ENCODE measurements around the gene ABHD2.
"Not testable (repeated sequence)": the region's sequence is repeated elsewhere in the genome, so short reads cannot be mapped to it uniquely, and the experiment has no call there.

The ABHD2 gene

GRCh38 chr15:89243046-89243690 lies 154.9 kb downstream of the ABHD2 start:
- DNase-seq: no peak

- DNase-seq: peak; percentile 86 to 93
Measured at GRCh38 chr15:89243691-89244573, 155.7 kb downstream of the ABHD2 start, which contains the start of gene FANCI. FANCI (plus strand) TSS chr15:89243979; CDS start chr15:89247648, 3,669 bp downstream.

GRCh38 chr15:89244574-89244903 lies 156.3 kb downstream of the ABHD2 start:
- DNase-seq: no peak

DNA sequence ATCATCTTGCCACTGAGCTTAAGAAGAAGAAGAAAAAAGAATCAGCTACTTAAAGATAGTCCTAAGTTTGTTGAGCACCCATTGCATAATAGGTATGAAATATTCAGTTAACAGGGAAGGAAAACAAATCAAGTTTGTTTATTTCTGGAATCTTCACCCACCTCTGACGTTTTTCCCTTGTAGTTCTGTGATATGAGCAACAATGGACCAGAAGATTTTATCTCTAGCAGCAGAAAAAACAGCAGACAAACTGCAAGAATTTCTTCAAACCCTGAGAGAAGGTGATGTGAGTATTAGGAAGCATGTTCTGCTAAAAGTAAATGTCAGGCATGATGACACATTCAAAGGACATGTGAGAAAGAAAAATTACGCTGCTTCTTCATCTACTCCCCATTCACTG lies 159.2 kb downstream of the ABHD2 start:
- no peak for DNase-seq

GRCh38 chr15:89248584-89248983 lies 160.3 kb downstream of the ABHD2 start:
- no peak for DNase-seq

- DNase-seq: not testable (repeated sequence)
Measured at GRCh38 chr15:89250142-89250541, 161.9 kb downstream of the ABHD2 start.

Measured in SHP77 (cell line).